ENCODE measurements around the gene NECTIN1.

NECTIN1 gene

GRCh38 chr11:119759747-119760412, 30.9 kb upstream of the NECTIN1 start:
- no peak for TF ChIP-seq CTCF (IDR thresholded peaks at IDR 0.05; ENCODE audit: low read depth, low read length)
- TF ChIP-seq EZH2phosphoT487 (IDR thresholded peaks at IDR 0.05; ENCODE audit: low read depth) = no peak
- H3K4me2 ChIP-seq (ENCODE audit: low read length) = no peak overlapping the region
- H2AFZ ChIP-seq (ENCODE audit: low read depth, low read length) = no peak overlapping the region

GRCh38 chr11:119759324-119759723, 30.3 kb upstream of the NECTIN1 start:
- no peak overlapping the region for H2AFZ ChIP-seq (ENCODE audit: low read depth, low read length)

More at GRCh38 chr11:119759747-119760412, 30.9 kb upstream of the NECTIN1 start:
- Histone ChIP-seq H3K27ac (ENCODE audit: low read length) (no peak overlapping the region), H3K79me2 (ENCODE audit: low read length) (peaks cover 26% of the 10 kb centered on the region), H4K20me1 (ENCODE audit: insufficient read depth, low read length) (peaks cover 65% of the 10 kb centered on the region), H3K9ac (ENCODE audit: low read length) (no peak overlapping the region), H3K27me3 (ENCODE audit: low read depth, low read length) (no peaks in the 10 kb centered on the region), H3K9me3 (ENCODE audit: insufficient read depth, low read length) (no peaks in the 10 kb centered on the region), H3K36me3 (replicated peaks; ENCODE audit: low read depth, low read length) (peaks cover 60% of the 10 kb centered on the region), H3K4me1 (ENCODE audit: low read length) (peaks cover 27% of the 10 kb centered on the region), H3K4me3 (ENCODE audit: low read length) (no peak overlapping the region)

GRCh38 chr11:119758291-119758690, 29.3 kb upstream of the NECTIN1 start:
- H3K27ac ChIP-seq (ENCODE audit: low read length) = no peak overlapping the region
- H3K4me1 ChIP-seq (ENCODE audit: low read length) = peaks cover 42% of the 10 kb centered on the region
- H4K20me1 ChIP-seq (ENCODE audit: insufficient read depth, low read length) = peaks cover 59% of the 10 kb centered on the region
- H3K27me3 ChIP-seq (ENCODE audit: low read depth, low read length) = no peaks in the 10 kb centered on the region
- no peak overlapping the region for H3K4me3 ChIP-seq (ENCODE audit: low read length)
- peaks cover 41% of the 10 kb centered on the region for H3K79me2 ChIP-seq (ENCODE audit: low read length)
- no peak overlapping the region for H2AFZ ChIP-seq (ENCODE audit: low read depth, low read length)
- no peaks in the 10 kb centered on the region for H3K9me3 ChIP-seq (ENCODE audit: insufficient read depth, low read length)
- no peak overlapping the region for H3K4me2 ChIP-seq (ENCODE audit: low read length)
- H3K36me3 ChIP-seq (replicated peaks; ENCODE audit: low read depth, low read length) = peaks cover 66% of the 10 kb centered on the region
- TF ChIP-seq CTCF (IDR thresholded peaks at IDR 0.05; ENCODE audit: low read depth, low read length) (no peak), EZH2phosphoT487 (IDR thresholded peaks at IDR 0.05; ENCODE audit: low read depth) (no peak)
- H3K9ac ChIP-seq (ENCODE audit: low read length) = no peak overlapping the region

More at GRCh38 chr11:119759324-119759723, 30.3 kb upstream of the NECTIN1 start:
- TF ChIP-seq CTCF (IDR thresholded peaks at IDR 0.05; ENCODE audit: low read depth, low read length) (no peak), EZH2phosphoT487 (IDR thresholded peaks at IDR 0.05; ENCODE audit: low read depth) (no peak)
- Histone ChIP-seq H3K27me3 (ENCODE audit: low read depth, low read length) (no peaks in the 10 kb centered on the region), H3K4me3 (ENCODE audit: low read length) (no peak overlapping the region), H3K27ac (ENCODE audit: low read length) (no peak overlapping the region), H3K79me2 (ENCODE audit: low read length) (peaks cover 31% of the 10 kb centered on the region), H3K36me3 (replicated peaks; ENCODE audit: low read depth, low read length) (peaks cover 60% of the 10 kb centered on the region), H3K9ac (ENCODE audit: low read length) (no peak overlapping the region), H3K4me2 (ENCODE audit: low read length) (no peak overlapping the region), H3K9me3 (ENCODE audit: insufficient read depth, low read length) (no peaks in the 10 kb centered on the region), H4K20me1 (ENCODE audit: insufficient read depth, low read length) (peaks cover 63% of the 10 kb centered on the region), H3K4me1 (ENCODE audit: low read length) (peaks cover 31% of the 10 kb centered on the region)

- Histone ChIP-seq H4K20me1 (ENCODE audit: insufficient read depth, low read length) (peaks cover 50% of the 10 kb centered on the region), H3K4me2 (ENCODE audit: low read length) (no peak overlapping the region), H3K27me3 (ENCODE audit: low read depth, low read length) (no peaks in the 10 kb centered on the region), H3K36me3 (replicated peaks; ENCODE audit: low read depth, low read length) (peaks cover 66% of the 10 kb centered on the region), H3K27ac (ENCODE audit: low read length) (no peak overlapping the region), H3K9ac (ENCODE audit: low read length) (no peak overlapping the region), H3K4me1 (ENCODE audit: low read length) (peaks cover 47% of the 10 kb centered on the region), H3K4me3 (ENCODE audit: low read length) (no peak overlapping the region), H2AFZ (ENCODE audit: low read depth, low read length) (no peak overlapping the region), H3K9me3 (ENCODE audit: insufficient read depth, low read length) (no peaks in the 10 kb centered on the region), H3K79me2 (ENCODE audit: low read length) (peaks cover 51% of the 10 kb centered on the region)
- no peak for TF ChIP-seq CTCF (IDR thresholded peaks at IDR 0.05; ENCODE audit: low read depth, low read length)
- TF ChIP-seq EZH2phosphoT487 (IDR thresholded peaks at IDR 0.05; ENCODE audit: low read depth) = no peak
These were observed 28.4 kb upstream of the NECTIN1 start for GRCh38 chr11:119757378-119757777.
